Esophagus muscularis mucosa (tissue), 3 donors: Measurements from ENCODE around the gene FURIN.

Experiments
- CTCF ChIP-seq, 3 experiments: fragments of 200-600 bp in 2 of 3; fragments of 450-650 bp in 1 of 3; sonication (generic) in 2 of 3; IDR thresholded peaks; one replicate each; pipeline ENCODE4 v1.5.1; 2017 to 2019; ENCODE audit warnings: antibody characterized with exemption in 3 of 3, mild to moderate bottlenecking in 2 of 3, moderate library complexity in 1 of 3
- EP300 ChIP-seq: sonication (generic); formaldehyde crosslinking; IDR thresholded peaks from one replicate; pipeline ENCODE4 v1.6.1; 2017; ENCODE audit warnings: antibody characterized with exemption

GRCh38 chr15:90886291-90886614 lies 17.9 kb downstream of the FURIN start:
- no peak for TF ChIP-seq CTCF (IDR thresholded peaks at IDR 0.05)
- TF ChIP-seq EP300: no peak
